Activated CD8-positive, alpha-beta T cell treated with anti-CD3 and anti-CD28 coated beads for 36 hours (primary cell): ENCODE measurements around the gene DRC7. TPM values are rescaled to one million over a fixed set of nuclear protein-coding genes. Genes with fewer than 3 reads are reported as not detected.

Source experiments
- ATAC-seq: fragments of 200-7000 bp; cut with Tn5 transposase; one replicate; pipeline ENCODE4 v1.10.0; 2021; ENCODE audit warnings: mild to moderate bottlenecking, moderate library complexity
- CTCF ChIA-PET: fragments of 350-600 bp; sonication (Branson Sonifier 250); formaldehyde crosslinking; loops from one replicate; lab custom pipeline; 2021; ENCODE audit warnings: antibody characterized with exemption; lab: Charles Lee
- POLR2A ChIA-PET: fragments of 350-600 bp; sonication (Branson Sonifier 250); formaldehyde crosslinking; loops from one replicate; lab custom pipeline; 2021; ENCODE audit warnings: antibody characterized with exemption; lab: Charles Lee
- DNase-seq: peaks from one replicate; pipeline ENCODE4 v3.0.0-alpha.2; 2020
- H3K27ac Mint-ChIP-seq: one replicate; pipeline ENCODE4 v1.8.0; 2021; ENCODE audit warnings: mild to moderate bottlenecking, mixed read lengths
- H3K27me3 Mint-ChIP-seq: one replicate; pipeline ENCODE4 v1.8.0; 2021; ENCODE audit warnings: mixed read lengths
- H3K36me3 Mint-ChIP-seq: one replicate; pipeline ENCODE4 v1.8.0; 2021; ENCODE audit warnings: low read depth, mixed read lengths
- H3K4me1 Mint-ChIP-seq: one replicate; pipeline ENCODE4 v1.8.0; 2021; ENCODE audit warnings: low read depth, mixed read lengths
- H3K4me3 Mint-ChIP-seq: one replicate; pipeline ENCODE4 v1.8.0; 2021; ENCODE audit warnings: mild to moderate bottlenecking, moderate library complexity, mixed read lengths
- H3K9me3 Mint-ChIP-seq: one replicate; pipeline ENCODE4 v1.8.0; 2021; ENCODE audit warnings: mixed read lengths
- intact Hi-C: fragments of 100-400 bp; cut with micrococcal nuclease; formaldehyde crosslinking; loops from one replicate; pipeline ENCODE4 v1.10.0; 2022
- total RNA-seq, 2 experiments: library from RNA; stranded (reverse); gene quantifications; one replicate each; pipeline ENCODE4 v1.2.3, GENCODE V29; 2021
- TF ChIP-seq, protein P1 (sequence below): fragments of 200-600 bp; IDR thresholded peaks from one replicate; pipeline ENCODE4 v1.8.0; 2022; ENCODE audit warnings: antibody characterized with exemption, mild to moderate bottlenecking

Gene DRC7
- total RNA-seq, 2 experiments from 2014 or later: 0.58 TPM; not detected in 1

DNA sequence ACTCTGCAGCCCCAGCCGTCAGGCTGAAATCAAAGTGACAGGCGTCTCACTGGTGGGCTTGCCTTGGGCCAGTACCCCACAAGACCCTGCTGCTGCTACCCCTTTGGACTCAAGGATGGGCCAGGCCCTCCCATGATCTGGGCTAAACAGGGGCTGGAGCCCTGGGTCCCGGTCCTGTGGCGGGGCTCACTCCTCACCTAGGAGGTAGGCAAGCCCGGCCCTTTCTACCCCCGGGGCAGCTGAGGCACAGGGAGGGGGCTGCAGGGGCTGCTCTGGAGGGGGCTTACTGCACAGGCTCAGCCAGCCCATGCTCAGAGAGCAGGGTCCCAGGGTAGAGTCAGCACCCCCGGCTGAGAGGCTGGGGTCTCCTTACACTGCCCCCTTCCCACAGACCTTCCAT is 64.5 kb downstream of the DRC7 start:
- TF ChIP-seq, protein P1, sequence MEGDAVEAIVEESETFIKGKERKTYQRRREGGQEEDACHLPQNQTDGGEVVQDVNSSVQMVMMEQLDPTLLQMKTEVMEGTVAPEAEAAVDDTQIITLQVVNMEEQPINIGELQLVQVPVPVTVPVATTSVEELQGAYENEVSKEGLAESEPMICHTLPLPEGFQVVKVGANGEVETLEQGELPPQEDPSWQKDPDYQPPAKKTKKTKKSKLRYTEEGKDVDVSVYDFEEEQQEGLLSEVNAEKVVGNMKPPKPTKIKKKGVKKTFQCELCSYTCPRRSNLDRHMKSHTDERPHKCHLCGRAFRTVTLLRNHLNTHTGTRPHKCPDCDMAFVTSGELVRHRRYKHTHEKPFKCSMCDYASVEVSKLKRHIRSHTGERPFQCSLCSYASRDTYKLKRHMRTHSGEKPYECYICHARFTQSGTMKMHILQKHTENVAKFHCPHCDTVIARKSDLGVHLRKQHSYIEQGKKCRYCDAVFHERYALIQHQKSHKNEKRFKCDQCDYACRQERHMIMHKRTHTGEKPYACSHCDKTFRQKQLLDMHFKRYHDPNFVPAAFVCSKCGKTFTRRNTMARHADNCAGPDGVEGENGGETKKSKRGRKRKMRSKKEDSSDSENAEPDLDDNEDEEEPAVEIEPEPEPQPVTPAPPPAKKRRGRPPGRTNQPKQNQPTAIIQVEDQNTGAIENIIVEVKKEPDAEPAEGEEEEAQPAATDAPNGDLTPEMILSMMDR: no peak
- Mint-ChIP-seq H3K9me3 (no peaks in the 10 kb centered on the region), H3K4me3 (no peak overlapping the region), H3K27me3 (no peaks in the 10 kb centered on the region), H3K36me3 (peaks cover 4% of the 10 kb centered on the region), H3K27ac (no peak overlapping the region), H3K4me1 (peaks cover 4% of the 10 kb centered on the region)
- CTCF ChIA-PET: no interaction called here
- ATAC-seq (no peak), DNase-seq (no peak)
- intact Hi-C loops: no loop called here
- POLR2A ChIA-PET: no interaction called here

DNA sequence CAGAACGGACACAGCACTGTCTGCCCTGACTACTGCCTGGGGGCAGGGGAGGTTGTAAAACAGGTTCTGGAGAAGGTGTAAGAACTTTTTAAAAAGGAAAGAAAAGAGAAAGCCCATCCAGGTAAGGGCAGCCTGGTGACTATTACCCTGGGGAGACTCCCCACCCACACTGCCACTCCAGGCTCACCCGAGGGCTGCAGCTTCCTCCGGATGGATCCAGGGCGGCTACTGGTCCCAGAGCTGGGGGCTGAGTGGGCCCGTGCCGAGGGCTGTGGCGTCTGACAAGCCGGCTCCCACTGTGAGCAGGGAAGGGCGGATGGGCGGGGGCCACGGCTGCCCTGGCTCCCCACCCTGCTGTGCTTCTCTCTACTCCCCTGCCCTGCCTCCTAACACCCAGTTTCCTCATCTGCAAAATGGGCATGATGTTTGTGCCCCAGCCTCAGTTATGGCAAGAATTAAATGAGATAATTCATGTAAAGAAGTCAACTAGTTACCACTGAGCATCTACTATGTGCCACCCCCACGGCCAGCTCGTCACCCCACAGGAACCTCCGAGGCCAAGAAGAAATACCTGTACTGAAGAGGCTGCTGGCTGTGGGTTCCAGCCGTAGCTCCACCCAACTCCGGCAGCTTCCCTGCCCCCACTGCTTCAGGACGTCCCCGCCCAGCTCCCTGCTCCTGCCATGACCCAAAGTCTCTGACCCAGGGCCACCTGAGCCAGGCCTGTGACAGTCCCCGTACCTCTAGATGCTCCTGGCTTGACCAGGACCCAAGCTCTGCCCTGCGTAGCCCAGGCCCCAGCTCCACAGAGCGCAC is 65.1 kb downstream of the DRC7 start:
- Mint-ChIP-seq H3K27me3 (no peaks in the 10 kb centered on the region), H3K4me3 (no peak overlapping the region), H3K9me3 (no peaks in the 10 kb centered on the region), H3K36me3 (peaks cover 2% of the 10 kb centered on the region), H3K27ac (no peak overlapping the region), H3K4me1 (peaks cover 4% of the 10 kb centered on the region)
- TF ChIP-seq, protein P1: no peak
- intact Hi-C loops: no loop called here
- ChIA-PET CTCF (no interaction called here), POLR2A (interaction anchor here (1.3 kb wide), 1 partner anchor 59 kb away, joined by 3 read pairs; no protein-coding TSS in a partner anchor)
- DNase-seq (no peak), ATAC-seq (no peak)

DNA sequence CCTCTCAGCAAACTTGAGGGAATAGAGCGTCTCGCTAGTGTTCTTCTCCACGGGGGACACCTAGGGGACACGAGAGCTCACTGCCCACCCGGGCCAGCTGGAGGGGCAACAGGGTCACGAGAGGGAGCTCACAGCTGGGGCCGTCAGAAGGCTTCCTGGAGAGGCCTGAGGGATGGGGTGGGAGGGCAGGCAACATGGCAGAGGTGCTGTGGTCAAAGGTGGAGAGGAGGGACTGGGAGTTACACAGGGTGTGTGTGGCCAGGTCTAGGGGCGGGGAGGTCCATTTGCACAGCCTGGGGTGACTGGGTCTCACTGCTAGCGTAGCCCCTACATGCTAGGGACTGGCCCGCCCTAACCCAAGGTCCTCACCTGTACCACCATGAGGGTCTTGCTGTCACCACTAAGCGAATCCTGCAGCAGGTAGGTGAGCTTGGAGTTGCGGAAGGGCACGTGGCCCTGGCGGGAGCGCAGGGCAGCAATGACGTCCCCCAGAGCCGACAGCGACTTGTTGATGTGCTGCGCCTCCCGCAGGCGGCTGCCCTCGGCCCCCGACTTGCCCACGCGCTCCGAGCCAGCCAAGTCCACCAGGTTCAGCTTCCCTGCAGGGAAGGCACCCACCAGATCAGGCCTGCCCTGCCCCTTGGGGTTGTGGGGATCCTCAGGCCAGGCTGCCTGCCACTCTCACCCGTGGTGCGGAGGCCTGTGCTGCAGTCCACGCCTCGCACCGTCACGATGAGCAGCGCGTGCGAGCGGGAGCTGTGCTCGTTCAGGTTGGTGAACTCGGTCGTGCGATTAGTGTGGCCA is 66.0 kb downstream of the DRC7 start:
- POLR2A ChIA-PET: interaction anchor here (1.3 kb wide), 1 partner anchor 58 kb away, joined by 3 read pairs; no protein-coding TSS in a partner anchor

DNA sequence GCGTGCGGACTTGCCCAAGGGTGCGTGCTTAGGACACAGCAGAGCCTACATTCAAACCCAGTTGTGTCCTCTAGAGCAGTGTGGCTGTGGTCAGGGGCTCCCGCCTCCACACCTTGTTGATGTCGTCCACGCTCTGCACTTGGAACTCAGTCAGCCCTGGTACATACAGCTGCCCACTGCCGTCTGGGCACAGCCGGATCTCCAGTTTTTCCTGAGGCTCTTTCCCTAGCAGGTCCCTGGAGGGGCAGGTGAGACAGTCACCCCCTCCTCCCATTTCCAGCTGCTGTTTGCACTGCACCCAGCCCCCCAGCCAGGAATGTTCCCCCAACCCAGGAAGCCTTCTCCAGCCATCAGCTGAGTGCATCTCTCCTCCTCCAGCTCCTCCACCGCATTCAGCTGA is 66.7 kb downstream of the DRC7 start:
- Mint-ChIP-seq H3K4me3 (no peak overlapping the region), H3K9me3 (no peaks in the 10 kb centered on the region), H3K36me3 (no peaks in the 10 kb centered on the region), H3K27ac (no peak overlapping the region), H3K27me3 (no peaks in the 10 kb centered on the region), H3K4me1 (peaks cover 4% of the 10 kb centered on the region)
- intact Hi-C loops: no loop called here
- ChIA-PET CTCF (no interaction called here), POLR2A (no interaction called here)
- DNase-seq (no peak), ATAC-seq (no peak)
- TF ChIP-seq, protein P1: no peak

More for the DNA sequence above, 66.0 kb downstream of the DRC7 start:
- Mint-ChIP-seq H3K27me3 (no peaks in the 10 kb centered on the region), H3K4me1 (peaks cover 4% of the 10 kb centered on the region), H3K36me3 (no peaks in the 10 kb centered on the region), H3K27ac (no peak overlapping the region), H3K4me3 (no peak overlapping the region), H3K9me3 (no peaks in the 10 kb centered on the region)
- DNase-seq: no peak
- TF ChIP-seq, protein P1: no peak
- no peak for ATAC-seq
- CTCF ChIA-PET: no interaction called here
- intact Hi-C loops: no loop called here

DNA sequence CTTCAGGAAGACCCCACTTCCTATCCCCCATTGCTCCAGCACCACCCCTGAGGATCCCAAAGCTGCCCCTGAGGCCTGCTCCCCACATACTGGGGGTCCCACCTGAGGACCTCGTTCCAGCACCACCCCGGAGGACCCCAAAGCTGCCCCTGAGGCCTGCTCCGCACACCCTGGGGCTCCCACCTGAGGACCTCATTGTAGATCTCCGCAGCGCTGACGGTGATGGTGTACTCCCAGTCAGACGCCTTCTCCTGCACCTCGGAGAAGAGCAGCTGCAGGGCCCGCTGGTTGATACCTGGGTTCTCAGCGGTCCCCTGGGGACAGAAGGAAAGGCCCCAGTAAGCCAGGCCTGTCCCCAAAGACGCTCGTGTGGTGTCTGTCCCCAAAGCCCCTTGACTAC is 67.4 kb downstream of the DRC7 start:
- DNase-seq (no peak), ATAC-seq (no peak)
- no peak overlapping the region for H3K4me3 Mint-ChIP-seq
- no peaks in the 10 kb centered on the region for H3K9me3 Mint-ChIP-seq
- peaks cover 4% of the 10 kb centered on the region for H3K4me1 Mint-ChIP-seq
- H3K27ac Mint-ChIP-seq: no peak overlapping the region
- intact Hi-C loops: no loop called here
- no peaks in the 10 kb centered on the region for H3K27me3 Mint-ChIP-seq
- CTCF ChIA-PET: no interaction called here
- POLR2A ChIA-PET: no interaction called here
- TF ChIP-seq, protein P1: no peak
- H3K36me3 Mint-ChIP-seq: no peaks in the 10 kb centered on the region
